HEK293 (cell line): ENCODE data around the gene RDH16.
"Not testable (repeated sequence)": the region's sequence is repeated elsewhere in the genome, so short reads cannot be mapped to it uniquely, and the experiment has no call there.

Source experiments
- CTCF ChIA-PET: fragments of 350-600 bp; formaldehyde crosslinking; extraction: SDS; loops from one replicate; lab custom pipeline; 2021; ENCODE audit warnings: antibody characterized with exemption; lab: Yijun Ruan, JAX
- POLR2A ChIA-PET: fragments of 300-600 bp; formaldehyde crosslinking; extraction: SDS; loops from one replicate; lab custom pipeline; 2020; ENCODE audit warnings: antibody characterized with exemption, inconsistent platforms; lab: Yijun Ruan, JAX
- H3K27ac ChIP-seq: fragments of 200-500 bp; sonication (Bioruptor generic); 2 replicates; pipeline ENCODE4 v1.5.1; 2014; ENCODE audit warnings: low read depth, low read length, control low read depth, inconsistent platforms; ENCODE audit errors: extremely low read depth
- H3K36me3 ChIP-seq, 2 experiments: fragments of 200-500 bp in 1 of 2; sonication (Bioruptor generic) in 1 of 2; 1 replicate in 1 of 2; 2 replicates in 1 of 2; pipeline ENCODE4 v1.5.1; 2014 to 2017; ENCODE audit warnings: inconsistent platforms in 2 of 2, low read length in 2 of 2; ENCODE audit not compliant: control insufficient read depth in 2 of 2, insufficient read depth in 1 of 2
- H3K4me1 ChIP-seq: fragments of 200-500 bp; sonication (Bioruptor generic); 2 replicates; pipeline ENCODE4 v1.5.1; 2014; ENCODE audit warnings: mild to moderate bottlenecking, low read length, inconsistent platforms; ENCODE audit not compliant: control insufficient read depth, insufficient read depth
- H3K4me3 ChIP-seq: 2 replicates; pipeline ENCODE4 v1.5.1; 2011; ENCODE audit warnings: low read depth, mild to moderate bottlenecking, control low read depth, low read length, moderate library complexity
- H3K9me3 ChIP-seq: fragments of 200-500 bp; sonication (Bioruptor generic); 2 replicates; pipeline ENCODE4 v1.5.1; 2014; ENCODE audit warnings: low read depth, low read length, inconsistent platforms; ENCODE audit not compliant: control insufficient read depth, insufficient read depth
- ZNF146 ChIP-seq: fragments of 450-650 bp; formaldehyde crosslinking; IDR thresholded peaks from 2 replicates; pipeline ENCODE4 v1.5.1; 2016; ENCODE audit warnings: missing biosample characterization, missing genetic modification characterization
- ZNF280D ChIP-seq: fragments of 450-650 bp; formaldehyde crosslinking; IDR thresholded peaks from 2 replicates; pipeline ENCODE4 v1.5.1; 2016; ENCODE audit warnings: missing biosample characterization, missing genetic modification characterization
- ZNF580 ChIP-seq: fragments of 450-650 bp; formaldehyde crosslinking; IDR thresholded peaks from 2 replicates; pipeline ENCODE4 v1.5.1; 2016; ENCODE audit warnings: missing biosample characterization, missing genetic modification characterization

The RDH16 gene

GRCh38 chr12:56977361-56977760 lies 20.0 kb upstream of the RDH16 start:
- TF ChIP-seq ZNF146 (tag by site-specific recombination) (peak; percentile 97), ZNF580 (tag by site-specific recombination) (peak; percentile 55), ZNF280D (tag by site-specific recombination) (peak; percentile 69; the same call in 1 of the 2 replicates)
- H3K4me3 ChIP-seq, POLR2A ChIA-PET, H3K4me1 ChIP-seq, H3K36me3 ChIP-seq, H3K9me3 ChIP-seq, H3K27ac ChIP-seq: not testable (repeated sequence)
- CTCF ChIA-PET = interaction anchor here (1.0 kb wide), 1 partner anchor 10 kb away, joined by 3 read pairs; no protein-coding TSS in a partner anchor

DNA sequence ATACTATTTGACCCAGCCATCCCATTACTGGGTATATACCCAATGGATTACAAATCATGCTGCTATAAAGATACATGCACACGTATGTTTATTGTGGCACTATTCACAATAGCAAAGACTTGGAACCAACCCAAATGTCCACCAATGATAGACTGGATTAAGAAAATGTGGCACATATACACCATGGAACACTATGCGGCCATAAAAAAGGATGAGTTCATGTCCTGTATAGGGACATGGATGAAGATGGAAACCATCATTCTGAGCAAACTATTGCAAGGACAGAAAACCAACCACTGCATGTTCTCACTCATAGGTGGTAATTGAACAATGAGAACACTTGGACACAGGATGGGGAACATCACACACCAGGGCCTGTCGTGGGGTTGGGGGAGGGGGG lies 16.8 kb upstream of the RDH16 start:
- H3K36me3 ChIP-seq, H3K27ac ChIP-seq, H3K9me3 ChIP-seq, POLR2A ChIA-PET, CTCF ChIA-PET, H3K4me1 ChIP-seq, H3K4me3 ChIP-seq: not testable (repeated sequence)
- TF ChIP-seq ZNF146 (tag by site-specific recombination) = peak; percentile 73; the same call in 1 of the 2 replicates

DNA sequence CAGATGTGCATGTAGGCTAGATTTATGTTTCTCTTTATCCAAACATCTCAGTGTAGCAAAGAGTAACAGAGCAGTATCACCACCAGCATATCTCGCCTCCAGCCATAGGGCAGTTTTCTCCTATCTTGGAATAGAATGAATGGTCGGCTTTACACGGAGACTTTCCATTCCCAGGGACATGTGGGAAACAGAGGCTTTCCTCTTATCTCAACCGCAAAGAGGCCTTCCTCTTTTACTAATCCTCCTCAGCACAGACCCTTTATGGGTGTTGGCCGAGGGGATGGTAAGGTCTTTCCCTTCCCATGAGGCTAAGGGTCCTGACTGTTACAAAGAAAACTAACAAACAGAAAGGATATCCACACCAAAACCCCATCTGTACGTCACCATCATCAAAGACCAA lies 11.5 kb upstream of the RDH16 start:
- H3K9me3 ChIP-seq, H3K27ac ChIP-seq, H3K36me3 ChIP-seq, POLR2A ChIA-PET, CTCF ChIA-PET, H3K4me3 ChIP-seq, H3K4me1 ChIP-seq: not testable (repeated sequence)

DNA sequence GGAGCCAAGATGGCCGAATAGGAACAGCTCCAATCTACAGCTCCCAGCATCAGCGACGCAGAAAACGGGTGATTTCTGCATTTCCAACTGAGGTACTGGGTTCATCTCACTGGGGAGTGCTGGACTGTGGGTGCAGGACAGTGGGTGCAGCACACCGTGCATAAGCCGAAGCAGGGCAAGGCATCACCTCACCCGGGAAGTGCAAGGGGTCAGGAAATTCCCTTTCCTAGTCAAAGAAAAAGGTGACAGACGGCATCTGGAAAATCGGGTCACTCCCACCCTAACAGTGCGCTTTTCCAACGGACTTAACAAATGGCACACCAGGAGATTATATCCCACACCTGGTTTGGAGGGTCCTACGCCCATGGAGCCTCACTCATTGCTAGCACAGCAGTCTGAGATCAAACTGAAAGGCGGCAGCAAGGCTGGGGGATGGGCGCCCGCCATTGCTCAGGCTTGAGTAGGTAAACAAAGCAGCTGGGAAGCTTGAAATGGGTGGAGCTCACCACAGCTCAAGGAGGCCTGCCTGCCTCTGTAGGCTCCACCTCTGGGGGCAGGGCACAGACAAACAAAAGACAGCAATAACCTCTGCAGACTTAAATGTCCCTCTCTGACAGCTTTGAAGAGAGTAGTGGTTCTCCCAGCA lies 8.7 kb upstream of the RDH16 start:
- POLR2A ChIA-PET = interaction anchor here (0.6 kb wide), 1 partner anchor 331 kb away, joined by 3 read pairs; no protein-coding TSS in a partner anchor
- H3K4me1 ChIP-seq, CTCF ChIA-PET, H3K27ac ChIP-seq, H3K4me3 ChIP-seq, H3K36me3 ChIP-seq, H3K9me3 ChIP-seq: not testable (repeated sequence)

GRCh38 chr12:56965124-56965523 lies 7.7 kb upstream of the RDH16 start:
- H3K4me3 ChIP-seq, H3K9me3 ChIP-seq, H3K4me1 ChIP-seq, H3K36me3 ChIP-seq, CTCF ChIA-PET, H3K27ac ChIP-seq: not testable (repeated sequence)
- POLR2A ChIA-PET = interaction anchor here (0.6 kb wide), 1 partner anchor 332 kb away, joined by 3 read pairs; no protein-coding TSS in a partner anchor

DNA sequence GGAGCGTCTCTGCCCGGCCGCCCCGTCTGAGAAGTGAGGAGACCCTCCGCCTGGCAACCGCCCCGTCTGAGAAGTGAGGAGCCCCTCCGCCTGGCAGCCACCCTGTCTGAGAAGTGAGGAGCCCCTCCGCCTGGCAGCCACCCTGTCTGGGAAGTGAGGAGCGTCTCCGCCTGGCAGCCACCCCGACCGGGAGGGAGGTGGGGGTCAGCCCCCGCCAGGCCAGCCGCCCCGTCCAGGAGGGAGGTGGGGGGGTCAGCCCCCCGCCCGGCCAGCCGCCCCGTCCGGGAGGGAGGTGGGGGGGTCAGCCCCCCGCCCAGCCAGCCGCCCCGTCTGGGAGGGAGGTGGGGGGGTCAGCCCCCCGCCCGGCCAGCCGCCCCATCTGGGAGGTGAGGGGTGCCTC lies 6.1 kb upstream of the RDH16 start:
- CTCF ChIA-PET, H3K36me3 ChIP-seq, H3K4me1 ChIP-seq, H3K9me3 ChIP-seq, H3K27ac ChIP-seq, POLR2A ChIA-PET, H3K4me3 ChIP-seq: not testable (repeated sequence)

GRCh38 chr12:56962247-56962646 lies 4.8 kb upstream of the RDH16 start:
- H3K36me3 ChIP-seq, H3K9me3 ChIP-seq, H3K4me3 ChIP-seq, H3K4me1 ChIP-seq, H3K27ac ChIP-seq, POLR2A ChIA-PET: not testable (repeated sequence)
- CTCF ChIA-PET = interaction anchor here (0.6 kb wide), 1 partner anchor 38 kb away, joined by 4 read pairs; no protein-coding TSS in a partner anchor
